Measurements from ENCODE around the gene SDK1.

Gene SDK1

GRCh38 chr7:3710531-3710930 lies 409.5 kb downstream of the SDK1 start:
- Histone ChIP-seq H3K4me1 (ENCODE audit: control insufficient read depth, insufficient read depth, low read length, poor library complexity, severe bottlenecking) (no peaks in the 10 kb centered on the region), H3K27ac (ENCODE audit: insufficient read depth, low read length, poor library complexity, severe bottlenecking) (no peak overlapping the region), H3K9me3 (ENCODE audit: control insufficient read depth, low read length) (no peaks in the 10 kb centered on the region), H3K27me3 (replicated peaks; ENCODE audit: control insufficient read depth, insufficient read depth, low read length, poor library complexity, severe bottlenecking) (no peaks in the 10 kb centered on the region), H3K4me3 (ENCODE audit: insufficient read depth, low read depth, low read length, poor library complexity, severe bottlenecking) (no peak overlapping the region), H3K36me3 (ENCODE audit: control insufficient read depth, insufficient read depth, low read length) (no peaks in the 10 kb centered on the region)
- DNase-seq: no peak

GRCh38 chr7:3712841-3713240 lies 411.8 kb downstream of the SDK1 start:
- H3K36me3 ChIP-seq (ENCODE audit: control insufficient read depth, insufficient read depth, low read length): no peaks in the 10 kb centered on the region
- DNase-seq: no peak
- no peaks in the 10 kb centered on the region for H3K9me3 ChIP-seq (ENCODE audit: control insufficient read depth, low read length)
- H3K27ac ChIP-seq (ENCODE audit: insufficient read depth, low read length, poor library complexity, severe bottlenecking): no peak overlapping the region
- no peak overlapping the region for H3K4me3 ChIP-seq (ENCODE audit: insufficient read depth, low read depth, low read length, poor library complexity, severe bottlenecking)
- no peaks in the 10 kb centered on the region for H3K27me3 ChIP-seq (replicated peaks; ENCODE audit: control insufficient read depth, insufficient read depth, low read length, poor library complexity, severe bottlenecking)
- no peaks in the 10 kb centered on the region for H3K4me1 ChIP-seq (ENCODE audit: control insufficient read depth, insufficient read depth, low read length, poor library complexity, severe bottlenecking)

DNA sequence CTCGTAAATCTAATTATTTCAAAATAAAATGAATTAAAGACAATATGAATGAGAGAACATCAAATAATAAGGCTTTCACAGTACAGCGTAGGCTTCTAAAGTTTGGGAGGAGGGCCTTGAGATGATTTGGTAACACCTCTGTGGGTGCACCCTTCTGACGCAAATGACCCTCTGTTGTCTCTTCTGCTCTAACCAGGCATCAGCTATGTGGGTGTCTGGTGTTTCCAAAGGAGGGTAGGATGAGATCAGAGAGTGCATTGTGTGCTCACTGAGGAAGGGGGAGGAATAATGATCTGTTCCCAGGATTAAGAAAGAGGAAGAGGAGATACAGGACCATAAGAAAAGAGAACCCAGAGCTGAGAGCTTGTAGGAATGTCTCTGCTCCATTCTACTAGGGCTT lies 420.4 kb downstream of the SDK1 start:
- H3K9me3 ChIP-seq (ENCODE audit: control insufficient read depth, low read length): no peaks in the 10 kb centered on the region
- no peak for DNase-seq
- H3K4me1 ChIP-seq (ENCODE audit: control insufficient read depth, insufficient read depth, low read length, poor library complexity, severe bottlenecking): no peaks in the 10 kb centered on the region
- H3K27me3 ChIP-seq (replicated peaks; ENCODE audit: control insufficient read depth, insufficient read depth, low read length, poor library complexity, severe bottlenecking): no peaks in the 10 kb centered on the region
- no peak overlapping the region for H3K4me3 ChIP-seq (ENCODE audit: insufficient read depth, low read depth, low read length, poor library complexity, severe bottlenecking)
- no peaks in the 10 kb centered on the region for H3K36me3 ChIP-seq (ENCODE audit: control insufficient read depth, insufficient read depth, low read length)
- no peak overlapping the region for H3K27ac ChIP-seq (ENCODE audit: insufficient read depth, low read length, poor library complexity, severe bottlenecking)

GRCh38 chr7:3722396-3722922 lies 421.4 kb downstream of the SDK1 start:
- Histone ChIP-seq H3K27ac (ENCODE audit: insufficient read depth, low read length, poor library complexity, severe bottlenecking) (no peak overlapping the region), H3K27me3 (replicated peaks; ENCODE audit: control insufficient read depth, insufficient read depth, low read length, poor library complexity, severe bottlenecking) (no peaks in the 10 kb centered on the region), H3K36me3 (ENCODE audit: control insufficient read depth, insufficient read depth, low read length) (no peaks in the 10 kb centered on the region), H3K4me1 (ENCODE audit: control insufficient read depth, insufficient read depth, low read length, poor library complexity, severe bottlenecking) (no peaks in the 10 kb centered on the region), H3K9me3 (ENCODE audit: control insufficient read depth, low read length) (no peaks in the 10 kb centered on the region), H3K4me3 (ENCODE audit: insufficient read depth, low read depth, low read length, poor library complexity, severe bottlenecking) (no peak overlapping the region)
- DNase-seq: no peak

DNA sequence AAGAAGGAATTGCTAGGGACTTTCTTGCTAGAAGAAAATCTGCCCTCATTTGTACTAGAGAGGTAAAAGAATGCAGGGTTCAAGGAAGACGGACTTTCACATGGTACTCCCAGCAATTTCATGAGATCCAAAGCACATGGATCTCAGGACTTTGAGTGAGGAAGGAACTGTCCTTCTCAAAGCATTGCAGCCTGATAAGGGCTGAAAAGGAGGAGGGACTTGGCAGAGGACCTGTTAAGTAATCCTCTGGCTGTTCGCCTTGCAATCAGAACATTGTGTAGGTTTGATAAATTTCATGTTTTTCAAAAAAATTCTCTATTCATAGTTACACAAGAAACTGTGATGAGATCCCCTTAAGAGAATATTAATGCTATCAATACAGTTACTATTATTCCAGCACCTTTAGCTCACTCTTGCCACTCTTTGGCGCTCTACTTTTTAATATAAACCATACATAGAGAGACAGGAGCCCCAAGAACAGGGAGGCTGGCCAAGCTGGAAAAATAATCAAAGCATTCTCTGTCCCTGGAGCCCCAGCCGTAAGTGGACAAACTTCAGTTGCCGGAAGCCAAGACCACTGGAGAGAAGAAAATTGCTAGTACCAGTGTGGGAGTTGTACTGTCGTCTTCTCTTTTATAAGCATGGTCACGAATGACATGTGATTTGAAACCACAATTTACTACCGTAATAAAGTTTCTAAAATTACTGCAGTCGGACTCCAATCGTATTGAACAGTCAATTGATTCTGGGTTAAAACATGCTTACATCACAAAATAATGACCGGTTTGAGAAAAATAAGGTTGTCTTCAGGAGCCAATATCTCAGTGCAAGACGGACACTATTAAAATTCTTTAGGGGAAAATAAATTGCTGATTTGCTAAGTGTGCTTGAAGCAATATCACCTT lies 424.4 kb downstream of the SDK1 start:
- Histone ChIP-seq H3K9me3 (ENCODE audit: control insufficient read depth, low read length) (no peaks in the 10 kb centered on the region), H3K36me3 (ENCODE audit: control insufficient read depth, insufficient read depth, low read length) (no peaks in the 10 kb centered on the region), H3K4me1 (ENCODE audit: control insufficient read depth, insufficient read depth, low read length, poor library complexity, severe bottlenecking) (no peaks in the 10 kb centered on the region), H3K4me3 (ENCODE audit: insufficient read depth, low read depth, low read length, poor library complexity, severe bottlenecking) (no peak overlapping the region), H3K27ac (ENCODE audit: insufficient read depth, low read length, poor library complexity, severe bottlenecking) (no peak overlapping the region), H3K27me3 (replicated peaks; ENCODE audit: control insufficient read depth, insufficient read depth, low read length, poor library complexity, severe bottlenecking) (no peaks in the 10 kb centered on the region)
- no peak for DNase-seq

DNA sequence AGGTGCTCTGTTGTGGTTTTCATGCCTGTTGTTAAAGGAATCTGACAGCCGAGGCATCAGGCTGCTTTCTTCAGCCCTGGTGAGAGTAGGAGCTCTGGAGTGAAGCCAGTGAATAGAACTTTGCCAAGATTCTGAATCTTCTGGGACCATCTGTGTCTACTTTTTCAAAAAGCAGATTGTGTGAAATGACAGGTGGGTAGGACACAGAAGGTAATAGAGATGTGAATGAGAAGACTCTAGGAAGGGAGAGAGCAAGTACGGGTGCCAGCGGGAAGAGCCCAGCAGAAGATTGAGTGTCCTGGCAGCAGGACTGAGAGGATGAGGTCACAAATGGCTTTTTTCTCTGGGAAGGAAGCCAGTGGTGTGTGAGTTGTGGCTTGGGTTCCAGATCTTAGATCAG lies 429.2 kb downstream of the SDK1 start:
- no peaks in the 10 kb centered on the region for H3K9me3 ChIP-seq (ENCODE audit: control insufficient read depth, low read length)
- H3K4me3 ChIP-seq (ENCODE audit: insufficient read depth, low read depth, low read length, poor library complexity, severe bottlenecking): no peak overlapping the region
- H3K27ac ChIP-seq (ENCODE audit: insufficient read depth, low read length, poor library complexity, severe bottlenecking): no peak overlapping the region
- no peaks in the 10 kb centered on the region for H3K4me1 ChIP-seq (ENCODE audit: control insufficient read depth, insufficient read depth, low read length, poor library complexity, severe bottlenecking)
- H3K36me3 ChIP-seq (ENCODE audit: control insufficient read depth, insufficient read depth, low read length): no peaks in the 10 kb centered on the region
- DNase-seq: no peak
- H3K27me3 ChIP-seq (replicated peaks; ENCODE audit: control insufficient read depth, insufficient read depth, low read length, poor library complexity, severe bottlenecking): no peaks in the 10 kb centered on the region

DNA sequence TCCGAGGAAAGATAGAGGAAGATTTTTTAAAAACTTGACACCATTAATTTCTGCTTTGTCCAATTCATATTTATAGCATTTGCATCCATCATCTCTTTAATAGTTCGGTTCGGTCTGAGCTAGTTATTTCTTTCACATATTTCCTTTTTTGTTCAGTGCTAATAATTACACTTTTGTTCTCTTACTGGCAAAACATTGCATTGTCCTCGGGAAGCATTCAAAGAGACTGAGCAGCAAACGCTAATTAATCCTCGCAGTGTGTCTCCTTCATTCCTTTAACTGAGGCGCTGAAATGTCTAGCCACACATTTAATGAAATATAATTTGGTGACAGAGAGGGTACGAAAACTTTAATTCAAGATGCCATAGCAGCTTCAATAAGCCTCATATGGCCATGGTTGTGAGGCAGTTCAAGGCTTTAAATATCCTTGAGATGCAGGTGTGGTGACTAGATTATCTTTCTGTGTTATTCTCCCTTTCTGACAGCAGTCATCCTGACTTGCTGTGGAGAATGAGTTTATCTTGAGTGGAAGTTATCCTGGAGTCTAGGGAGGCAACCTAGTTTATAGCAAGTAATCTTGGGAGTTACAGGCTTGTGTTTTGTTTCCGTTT lies 431.4 kb downstream of the SDK1 start:
- no peaks in the 10 kb centered on the region for H3K27me3 ChIP-seq (replicated peaks; ENCODE audit: control insufficient read depth, insufficient read depth, low read length, poor library complexity, severe bottlenecking)
- DNase-seq: no peak
- no peaks in the 10 kb centered on the region for H3K4me1 ChIP-seq (ENCODE audit: control insufficient read depth, insufficient read depth, low read length, poor library complexity, severe bottlenecking)
- H3K9me3 ChIP-seq (ENCODE audit: control insufficient read depth, low read length): no peaks in the 10 kb centered on the region
- H3K27ac ChIP-seq (ENCODE audit: insufficient read depth, low read length, poor library complexity, severe bottlenecking): no peak overlapping the region
- H3K4me3 ChIP-seq (ENCODE audit: insufficient read depth, low read depth, low read length, poor library complexity, severe bottlenecking): no peak overlapping the region
- H3K36me3 ChIP-seq (ENCODE audit: control insufficient read depth, insufficient read depth, low read length): no peaks in the 10 kb centered on the region

GRCh38 chr7:3733541-3734140 lies 432.6 kb downstream of the SDK1 start:
- no peaks in the 10 kb centered on the region for H3K9me3 ChIP-seq (ENCODE audit: control insufficient read depth, low read length)
- H3K27ac ChIP-seq (ENCODE audit: insufficient read depth, low read length, poor library complexity, severe bottlenecking): no peak overlapping the region
- H3K36me3 ChIP-seq (ENCODE audit: control insufficient read depth, insufficient read depth, low read length): no peaks in the 10 kb centered on the region
- no peak overlapping the region for H3K4me3 ChIP-seq (ENCODE audit: insufficient read depth, low read depth, low read length, poor library complexity, severe bottlenecking)
- H3K27me3 ChIP-seq (replicated peaks; ENCODE audit: control insufficient read depth, insufficient read depth, low read length, poor library complexity, severe bottlenecking): no peaks in the 10 kb centered on the region
- DNase-seq: no peak
- H3K4me1 ChIP-seq (ENCODE audit: control insufficient read depth, insufficient read depth, low read length, poor library complexity, severe bottlenecking): no peaks in the 10 kb centered on the region

GRCh38 chr7:3738964-3739363 lies 437.9 kb downstream of the SDK1 start:
- no peaks in the 10 kb centered on the region for H3K4me1 ChIP-seq (ENCODE audit: control insufficient read depth, insufficient read depth, low read length, poor library complexity, severe bottlenecking)
- H3K36me3 ChIP-seq (ENCODE audit: control insufficient read depth, insufficient read depth, low read length): no peaks in the 10 kb centered on the region

GRCh38 chr7:3739983-3740382 lies 438.9 kb downstream of the SDK1 start:
- Histone ChIP-seq H3K9me3 (ENCODE audit: control insufficient read depth, low read length) (no peaks in the 10 kb centered on the region), H3K27me3 (replicated peaks; ENCODE audit: control insufficient read depth, insufficient read depth, low read length, poor library complexity, severe bottlenecking) (no peaks in the 10 kb centered on the region), H3K4me3 (ENCODE audit: insufficient read depth, low read depth, low read length, poor library complexity, severe bottlenecking) (no peak overlapping the region), H3K4me1 (ENCODE audit: control insufficient read depth, insufficient read depth, low read length, poor library complexity, severe bottlenecking) (no peaks in the 10 kb centered on the region), H3K27ac (ENCODE audit: insufficient read depth, low read length, poor library complexity, severe bottlenecking) (no peak overlapping the region), H3K36me3 (ENCODE audit: control insufficient read depth, insufficient read depth, low read length) (no peaks in the 10 kb centered on the region)
- no peak for DNase-seq

More at GRCh38 chr7:3738964-3739363, 437.9 kb downstream of the SDK1 start:
- Histone ChIP-seq H3K27ac (ENCODE audit: insufficient read depth, low read length, poor library complexity, severe bottlenecking) (no peak overlapping the region), H3K4me3 (ENCODE audit: insufficient read depth, low read depth, low read length, poor library complexity, severe bottlenecking) (no peak overlapping the region), H3K9me3 (ENCODE audit: control insufficient read depth, low read length) (no peaks in the 10 kb centered on the region), H3K27me3 (replicated peaks; ENCODE audit: control insufficient read depth, insufficient read depth, low read length, poor library complexity, severe bottlenecking) (no peaks in the 10 kb centered on the region)
- no peak for DNase-seq

All from effector memory CD4-positive, alpha-beta T cell (primary cell).